ENCODE results near the gene LSM11.

Gene LSM11

DNA sequence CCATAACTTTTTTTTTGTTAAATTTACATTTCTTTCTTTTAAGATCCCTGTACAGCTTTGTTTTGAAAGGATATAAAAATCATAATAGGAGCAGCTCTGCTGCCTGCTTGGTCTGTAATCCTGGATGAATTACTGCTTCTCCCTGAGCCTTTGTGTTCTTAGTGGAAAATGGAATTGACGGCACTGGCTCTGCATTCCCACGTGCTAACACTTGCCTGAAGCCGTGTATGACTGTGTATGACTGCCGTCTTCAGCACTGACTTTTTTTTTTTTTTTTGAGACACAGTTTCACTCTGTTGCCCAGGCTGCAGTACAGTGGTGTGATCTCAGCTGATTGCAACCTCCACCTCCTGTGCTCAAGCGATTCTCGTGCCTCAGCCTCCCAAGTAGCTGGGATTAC, 7.5 kb upstream of the LSM11 start:
- no peak for DNase-seq

DNA sequence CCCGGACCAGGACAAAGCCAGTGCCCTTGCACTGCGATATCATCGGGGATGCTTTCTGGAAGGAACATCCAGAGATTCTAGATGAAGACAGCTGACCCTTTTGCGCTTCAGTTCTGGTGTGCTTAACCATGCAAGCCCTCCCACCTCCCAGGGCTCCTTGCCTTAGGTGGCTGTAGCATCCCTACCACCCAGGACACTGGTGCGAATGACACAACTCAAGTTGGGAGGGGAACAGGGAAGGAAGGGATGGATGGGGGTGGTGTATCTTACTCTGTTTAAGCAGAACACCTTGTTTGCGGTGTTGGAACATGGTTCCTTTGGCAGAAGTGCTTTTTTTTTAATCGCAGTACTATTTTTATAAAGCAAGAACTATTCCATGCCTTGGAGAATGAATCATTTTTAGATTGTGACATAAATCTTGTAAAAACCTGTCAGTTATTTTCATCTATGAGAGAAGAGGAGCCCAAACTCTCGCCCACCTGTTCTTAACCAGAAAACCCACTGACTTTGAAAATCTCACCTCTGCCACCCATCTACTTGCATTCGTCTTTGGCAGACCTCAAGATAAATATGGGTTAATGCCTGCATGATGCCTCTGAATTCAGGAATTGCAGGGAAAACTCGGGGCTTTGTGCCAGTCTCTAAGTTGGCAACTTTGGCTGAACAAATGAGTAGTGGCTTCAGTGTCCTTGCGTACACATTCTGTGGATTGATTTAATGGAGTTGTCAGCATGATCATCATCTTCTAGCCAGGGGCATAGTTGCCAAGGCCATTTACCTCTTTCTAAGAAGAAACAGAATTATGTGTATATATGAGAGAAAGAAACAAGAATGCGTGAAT, 3.9 kb upstream of the LSM11 start:
- DNase-seq, result no peak

DNA sequence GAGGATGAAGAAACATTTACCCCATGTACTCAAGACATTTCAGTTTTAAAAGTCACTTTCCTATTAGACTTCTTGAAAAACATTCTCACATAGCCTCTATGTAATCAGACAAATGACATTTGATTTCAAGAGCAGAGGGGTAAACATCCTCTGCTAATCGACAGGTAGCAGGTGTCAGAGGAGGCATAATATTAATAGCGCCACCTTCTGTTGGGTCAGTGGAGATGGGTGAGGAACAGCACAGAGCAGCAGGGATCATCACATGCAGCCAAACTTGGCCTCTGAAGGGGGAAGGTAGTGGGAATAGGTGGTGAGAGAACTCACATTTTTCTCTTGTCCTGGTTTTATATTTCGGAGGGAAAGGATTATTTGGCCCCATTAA, 3.3 kb upstream of the LSM11 start:
- DNase-seq, result no peak

DNA sequence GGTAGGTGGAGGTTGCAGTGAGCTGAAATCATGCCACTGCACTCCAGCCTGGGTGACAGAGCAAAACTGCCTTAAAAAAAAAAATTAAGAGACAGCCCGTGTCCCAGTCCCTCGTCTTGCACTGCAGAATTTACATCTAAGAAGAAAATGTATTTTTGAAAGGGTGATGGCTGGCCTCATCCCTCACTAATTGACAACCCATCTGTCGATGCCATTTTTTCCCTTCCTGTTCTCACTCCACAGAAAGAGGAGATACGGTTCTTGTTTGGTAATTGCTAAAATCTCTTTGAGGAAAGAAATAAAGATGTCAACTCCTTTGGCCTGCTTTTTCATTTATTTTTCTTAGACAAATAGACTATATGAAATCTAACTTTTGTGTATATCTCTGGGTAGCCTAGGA, 2.4 kb upstream of the LSM11 start:
- DNase-seq, result no peak

DNA sequence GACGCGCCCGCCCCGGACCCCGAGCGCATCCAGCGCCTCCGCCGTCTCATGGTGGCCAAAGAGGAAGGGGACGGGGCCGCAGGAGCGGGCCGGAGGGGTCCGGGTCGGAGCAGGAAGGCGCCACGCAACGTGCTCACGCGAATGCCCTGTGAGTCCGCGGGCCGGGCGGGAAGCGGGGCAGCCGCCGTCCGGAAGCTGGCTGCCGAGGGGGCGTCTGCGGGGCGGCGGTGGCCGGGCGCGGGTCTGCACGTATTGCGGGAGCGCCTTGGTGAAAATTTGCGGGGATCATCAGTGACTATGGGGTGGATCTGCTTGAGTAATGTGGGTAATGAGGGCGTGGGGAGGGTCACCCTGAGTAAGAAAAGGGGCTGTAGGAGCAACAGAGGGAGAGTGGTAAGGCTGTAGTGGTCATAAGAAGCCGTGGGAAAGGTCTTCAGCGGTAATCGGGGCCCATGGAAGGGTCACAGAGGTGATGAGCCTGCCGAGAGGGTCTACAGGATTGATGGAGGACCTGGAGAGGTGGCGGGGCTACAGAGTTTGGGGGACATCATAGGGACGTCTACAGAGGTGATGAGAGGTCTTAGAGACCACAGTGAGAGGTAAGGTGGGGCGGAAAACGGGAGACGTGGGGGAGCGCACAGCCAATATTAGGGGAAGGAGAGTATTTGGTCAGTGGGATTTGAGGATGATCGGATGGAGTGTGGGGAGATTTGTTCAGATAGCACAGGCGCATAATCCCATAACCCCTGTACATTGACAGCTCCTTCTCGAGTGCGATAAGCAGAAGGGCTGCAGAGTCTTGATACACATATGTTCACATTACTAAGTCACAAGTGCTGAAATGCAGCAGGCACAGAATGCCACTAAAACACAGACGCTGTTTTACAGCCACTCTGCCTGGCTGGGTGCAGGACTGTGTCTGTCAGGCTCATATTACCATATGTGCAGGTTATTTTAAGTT, 819 bp downstream of the LSM11 start:
- DNase-seq, result peak; percentile 40

DNA sequence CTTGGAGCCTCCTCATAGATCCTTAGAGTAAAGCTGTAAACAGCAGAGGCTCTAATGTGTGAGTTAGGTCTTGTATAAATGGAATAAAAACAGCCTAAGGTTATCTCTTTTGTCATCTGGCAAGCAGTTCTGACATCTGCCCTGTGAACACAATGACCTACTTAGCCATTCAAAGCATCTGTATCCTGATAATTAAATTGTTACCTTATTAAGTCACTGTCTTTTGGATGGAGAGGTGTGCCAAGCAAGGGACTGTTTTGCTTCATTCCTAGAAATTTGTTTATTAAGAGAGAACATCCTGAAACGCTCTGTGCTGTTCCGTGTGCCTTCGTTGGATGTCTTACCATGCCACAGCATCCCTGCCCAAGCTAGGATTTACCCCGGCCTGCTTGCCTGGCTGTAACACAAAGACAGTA, 1.5 kb downstream of the LSM11 start:
- DNase-seq, result no peak

DNA sequence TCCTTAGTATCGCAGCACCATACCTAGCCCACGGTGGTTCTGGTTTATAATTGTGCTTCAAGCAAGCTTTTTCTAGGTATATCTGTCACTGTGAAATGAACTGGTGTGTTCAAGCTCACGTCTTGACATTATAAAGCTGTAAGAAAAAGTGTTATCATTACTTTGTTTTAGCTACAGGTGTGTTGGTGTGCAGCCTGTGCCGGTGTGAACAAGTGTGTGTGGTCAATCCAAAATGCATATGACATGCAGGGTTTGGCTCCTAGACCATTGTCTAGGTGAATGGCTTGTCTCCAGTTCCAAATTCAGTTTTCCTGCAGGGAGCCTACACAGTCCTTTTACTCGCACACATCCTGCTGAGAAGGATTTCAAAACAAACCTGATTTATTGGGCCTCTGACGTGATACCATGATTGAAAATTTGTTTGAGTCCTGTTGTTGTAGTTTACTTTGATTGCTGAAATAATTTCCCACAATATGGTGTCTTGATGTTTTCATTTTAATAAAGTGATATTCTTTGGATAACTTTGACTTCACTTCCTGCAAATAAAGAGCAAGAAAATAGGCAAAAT, 3.7 kb downstream of the LSM11 start:
- no peak for DNase-seq

DNA sequence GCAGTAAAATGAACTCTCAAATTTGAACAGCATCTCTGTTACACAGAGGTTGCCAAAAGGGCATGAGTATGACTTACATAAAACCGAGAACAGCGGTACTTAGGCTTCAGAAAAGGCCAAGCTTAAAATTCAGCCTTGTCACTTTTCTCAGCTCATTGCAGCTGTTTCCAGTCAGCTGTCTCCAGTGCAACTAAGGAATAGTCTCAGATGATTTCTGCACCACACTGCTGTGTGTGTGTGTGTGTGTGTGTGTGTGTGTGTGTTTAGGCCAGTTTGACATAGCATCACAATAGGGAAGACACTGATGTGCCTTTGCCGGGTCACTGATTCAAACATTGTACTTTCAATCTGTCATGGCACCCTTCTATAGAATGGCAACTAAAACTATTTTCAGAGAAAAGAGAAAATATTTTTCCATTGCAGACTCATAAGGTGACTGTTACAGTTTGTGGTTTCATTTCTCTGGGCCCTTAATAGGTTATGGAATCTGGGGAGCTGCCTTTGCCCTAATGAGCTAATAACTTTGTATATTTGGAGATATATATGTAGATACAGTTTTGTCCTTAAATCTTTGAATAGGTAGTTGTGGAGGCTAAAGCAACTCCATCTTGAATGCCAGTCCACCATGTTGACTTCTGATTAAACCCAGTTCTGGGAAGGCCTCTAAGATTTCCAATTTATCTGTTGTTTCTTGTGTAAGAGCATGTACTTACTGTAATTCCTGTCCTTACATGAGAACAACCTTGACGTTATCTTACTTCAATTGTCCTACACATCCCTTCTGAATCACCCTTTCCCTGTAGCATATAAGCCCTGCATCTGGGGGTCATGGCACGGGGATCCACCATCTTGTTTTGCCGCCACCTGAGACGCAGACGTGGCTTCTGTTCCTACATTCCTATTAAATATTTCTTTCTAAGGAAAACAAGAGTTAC, 4.5 kb downstream of the LSM11 start:
- DNase-seq, result no peak

DNA sequence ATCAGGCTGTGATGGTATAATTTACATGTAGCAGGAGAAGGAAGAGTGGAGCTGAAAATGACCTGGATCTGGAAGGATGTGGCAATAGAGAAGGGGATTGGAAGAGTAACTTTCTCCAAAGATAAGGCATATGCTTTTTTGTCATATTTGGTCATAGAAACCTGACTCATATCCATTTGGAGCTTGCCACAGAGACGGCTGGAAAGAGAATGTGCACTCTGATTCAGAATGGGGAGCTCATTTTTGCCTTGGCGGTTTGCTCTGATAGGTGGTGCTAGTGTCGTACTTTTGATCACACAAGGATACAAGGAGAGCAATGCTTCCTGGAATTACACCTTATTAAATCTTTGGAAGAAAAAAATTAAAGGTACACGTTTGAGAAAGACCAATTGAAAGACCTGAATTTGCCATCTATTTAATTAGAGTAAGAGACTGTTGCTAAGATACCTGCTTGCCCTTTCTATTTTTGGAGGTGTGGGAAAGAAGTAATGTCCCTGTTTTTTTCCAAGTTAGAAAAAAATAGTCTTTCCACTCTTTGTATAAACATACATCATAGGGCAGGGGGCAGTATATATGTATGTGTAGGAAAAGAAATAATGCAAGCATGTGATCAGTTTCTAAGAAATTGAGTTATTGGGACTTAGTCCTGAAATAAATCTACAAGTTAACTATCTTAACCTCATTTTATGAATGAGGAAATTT, 5.4 kb downstream of the LSM11 start:
- DNase-seq, result no peak

DNA sequence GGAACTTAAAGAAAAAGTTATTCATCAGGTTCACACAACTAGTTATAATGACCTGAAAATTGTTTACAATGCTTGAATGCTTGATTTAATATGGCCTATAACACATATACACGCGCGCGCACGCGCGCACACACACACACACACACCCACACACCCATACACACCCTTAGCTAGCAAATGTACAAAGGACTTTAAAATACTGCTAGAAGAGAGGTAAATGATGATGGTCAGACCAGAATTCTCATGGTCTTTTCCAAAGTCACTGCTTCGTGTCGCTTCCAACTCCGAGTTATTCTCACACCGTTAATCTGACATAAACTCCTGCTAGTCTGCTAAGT, 5.9 kb downstream of the LSM11 start:
- DNase-seq, result no peak

DNA sequence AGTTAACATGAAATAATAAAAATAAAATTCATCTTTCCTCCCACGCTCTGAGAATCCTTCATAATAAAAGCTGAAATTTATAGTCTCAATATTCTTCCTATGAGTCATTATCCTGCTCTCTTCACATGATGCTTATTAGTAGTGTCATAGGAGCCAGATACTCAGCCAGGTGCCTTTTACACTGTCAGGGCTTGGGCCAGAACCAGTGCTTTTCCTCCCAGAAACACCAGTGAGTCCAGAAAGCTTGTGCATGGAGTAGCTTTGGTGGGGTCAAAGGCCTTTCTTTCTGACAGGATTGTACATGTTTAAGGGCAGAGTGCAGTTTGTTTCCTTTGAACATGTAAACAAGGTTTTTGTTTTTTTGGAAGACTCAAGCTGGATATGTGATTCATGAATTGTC, 6.8 kb downstream of the LSM11 start:
- no peak for DNase-seq

DNA sequence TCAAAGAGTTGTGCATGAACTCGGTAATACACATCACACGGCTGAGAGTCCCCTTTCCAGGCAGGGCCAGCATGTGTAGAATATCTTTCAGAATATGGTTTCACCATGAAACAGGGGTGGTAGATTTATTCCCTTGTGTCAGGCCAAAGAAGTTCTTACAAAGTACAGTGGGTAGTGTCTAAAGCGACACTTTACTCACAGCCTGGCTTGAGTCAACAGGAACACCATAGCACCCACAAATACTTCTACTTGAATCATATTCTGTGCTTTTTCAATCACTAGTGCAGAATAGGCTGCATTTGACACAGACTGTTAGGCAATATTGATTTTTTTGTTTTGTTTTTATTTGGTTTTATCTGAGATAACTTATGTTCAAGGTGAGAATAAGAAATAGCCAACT, 12.6 kb downstream of the LSM11 start:
- no peak for DNase-seq

DNA sequence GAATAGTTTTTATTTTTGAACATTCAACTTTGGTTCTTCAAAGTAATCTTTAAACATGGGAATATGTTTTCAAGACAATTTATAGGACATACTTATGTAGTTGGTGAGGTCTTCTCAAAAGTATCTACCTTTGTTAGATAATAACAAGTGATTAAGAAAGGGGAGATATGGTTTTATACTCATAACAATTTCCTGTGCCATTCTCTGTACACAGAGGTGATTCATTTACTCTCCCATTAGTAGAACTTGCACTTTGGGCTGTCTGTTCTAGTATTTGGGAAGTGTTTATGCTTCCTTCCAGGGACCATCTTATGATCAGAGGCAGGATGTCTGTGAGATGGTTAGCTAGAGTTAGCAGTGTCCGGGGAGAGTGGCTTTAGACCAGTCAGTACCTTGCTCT, 15.2 kb downstream of the LSM11 start:
- DNase-seq, result no peak

DNA sequence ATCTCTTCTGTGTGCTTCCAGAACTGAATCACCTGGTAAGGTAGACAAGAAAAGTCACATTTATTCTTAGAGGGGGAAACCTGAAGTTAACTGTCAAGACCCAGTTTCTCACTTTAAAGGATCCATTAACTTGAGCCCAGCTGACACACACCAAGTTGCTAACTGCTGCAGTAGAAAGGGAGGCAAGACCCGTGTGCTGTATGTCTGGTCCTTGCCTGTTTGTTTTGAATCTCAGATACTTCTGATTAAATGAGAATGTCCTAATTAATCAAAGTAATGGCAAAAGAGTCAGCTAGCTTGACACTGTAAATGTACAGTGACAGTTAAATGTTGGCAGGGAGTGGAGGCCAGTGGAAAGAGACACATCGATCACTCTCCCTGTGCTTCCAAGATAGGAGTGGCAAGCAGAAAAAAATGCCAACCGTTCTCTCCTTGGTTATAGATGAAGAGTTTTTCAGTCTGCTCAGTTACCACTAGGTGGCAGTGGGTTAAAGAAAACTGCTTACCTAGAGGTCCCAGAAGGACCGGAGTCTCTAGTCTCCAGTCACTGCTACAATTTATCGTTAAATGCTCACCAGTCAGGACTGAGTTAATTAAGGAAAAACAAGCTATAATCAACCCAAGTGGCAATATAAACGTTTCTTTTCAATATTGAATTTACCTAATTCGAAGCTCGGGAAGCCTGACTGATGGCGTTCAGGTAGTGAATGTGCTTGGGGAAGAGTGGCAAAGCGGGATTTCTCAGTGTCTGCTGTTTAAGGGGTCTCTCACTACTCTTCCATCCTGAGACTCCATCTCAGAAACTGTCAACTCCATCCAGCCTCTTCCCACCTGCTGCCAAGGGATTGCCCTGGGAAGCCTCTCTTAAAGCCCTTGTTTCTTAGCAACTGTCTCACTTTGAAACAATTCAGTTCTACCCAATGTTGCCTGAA, 18.4 kb downstream of the LSM11 start:
- peak; percentile 27 for DNase-seq

DNA sequence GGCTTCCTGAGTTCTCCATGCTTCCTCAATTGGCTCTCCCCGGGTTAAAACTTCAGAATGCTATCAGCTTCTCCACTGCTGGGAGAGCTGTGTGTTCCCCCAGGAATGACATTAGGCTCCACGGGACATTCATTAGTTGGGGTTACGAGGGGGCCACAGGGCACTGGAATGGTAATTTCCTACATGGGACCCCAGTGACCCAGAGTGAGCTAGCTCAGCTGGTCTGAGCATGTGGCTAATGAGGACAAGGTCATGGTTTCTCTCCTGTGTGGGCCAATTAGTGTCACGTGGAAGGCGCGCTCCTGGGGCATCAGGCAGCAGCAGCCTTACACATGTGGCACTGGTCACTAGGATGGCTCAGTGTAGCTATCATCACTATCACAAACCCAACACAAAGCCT, 21.0 kb downstream of the LSM11 start:
- no peak for DNase-seq

DNA sequence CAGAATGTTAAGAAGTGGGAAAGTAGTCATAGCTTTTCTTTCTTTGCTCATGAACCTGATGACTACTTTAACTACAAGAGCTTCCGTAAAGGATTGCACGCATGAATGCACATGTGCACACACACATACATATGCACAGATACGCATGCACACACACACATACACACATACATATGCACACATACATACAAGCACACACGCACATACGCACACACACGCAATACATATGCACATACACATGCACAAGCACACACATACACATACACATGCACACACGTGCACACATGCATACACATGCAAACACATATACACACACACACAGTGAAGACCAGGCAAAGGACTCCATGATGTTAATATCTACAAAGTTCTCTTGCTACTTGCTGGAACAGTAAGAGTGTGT, 22.9 kb downstream of the LSM11 start:
- no peak for DNase-seq

DNA sequence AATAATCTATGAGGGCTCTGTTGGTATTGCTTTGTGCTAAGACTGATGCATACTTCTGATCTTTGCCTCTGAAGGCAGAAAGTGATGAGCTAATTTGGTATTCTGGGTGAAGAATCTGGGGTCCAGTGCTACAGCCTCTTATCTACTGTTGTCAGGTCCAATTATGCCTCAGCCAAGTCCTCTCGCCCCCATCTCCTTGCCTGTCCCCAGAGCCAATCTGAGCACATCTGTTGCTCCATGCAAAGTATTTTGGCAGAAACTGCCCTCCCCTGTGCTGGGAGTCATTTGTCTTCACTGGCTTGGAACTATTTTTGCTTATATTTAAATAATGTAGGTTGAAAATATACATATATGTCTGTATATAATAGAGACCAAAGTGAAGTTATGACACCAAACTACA, 23.4 kb downstream of the LSM11 start:
- DNase-seq, result no peak

DNA sequence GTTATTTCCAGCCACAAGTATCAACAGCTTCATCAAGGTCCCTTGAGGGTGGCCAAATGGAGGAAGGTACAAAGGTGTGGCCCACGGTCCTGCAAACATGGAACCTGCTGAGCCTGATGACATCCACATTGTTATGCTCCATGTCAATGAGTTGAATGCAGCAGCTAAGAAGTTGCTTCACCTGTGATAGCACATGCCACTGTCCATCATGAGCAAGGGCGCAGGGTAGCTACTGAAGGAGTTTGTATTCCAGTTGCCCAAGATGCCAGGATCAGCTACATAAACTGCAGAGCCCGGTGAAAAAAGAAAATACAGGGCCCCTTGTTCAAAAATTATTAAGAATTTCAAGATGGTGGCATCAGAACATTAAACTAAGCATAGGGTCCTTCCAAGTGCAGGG, 24.2 kb downstream of the LSM11 start:
- no peak for DNase-seq

DNA sequence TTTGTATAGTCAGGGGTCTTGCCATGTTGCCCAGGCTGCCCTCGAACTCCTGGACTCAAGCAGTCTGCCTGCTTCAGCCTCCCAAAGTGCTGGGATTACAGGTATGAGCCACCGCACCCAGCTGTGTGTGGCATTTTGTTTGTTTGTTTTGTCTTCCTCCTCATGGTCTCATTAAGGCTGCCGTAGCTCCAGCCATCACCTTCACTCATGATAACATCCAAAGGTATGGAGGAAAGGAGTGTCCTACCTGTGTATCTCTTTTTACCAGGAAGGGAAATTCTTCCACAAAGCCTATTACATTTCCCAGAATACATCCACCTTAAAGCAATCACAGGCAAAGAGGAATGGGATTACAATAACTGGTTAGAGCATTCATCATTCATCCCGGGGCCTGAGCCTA, 27.2 kb downstream of the LSM11 start:
- DNase-seq, result no peak

DNA sequence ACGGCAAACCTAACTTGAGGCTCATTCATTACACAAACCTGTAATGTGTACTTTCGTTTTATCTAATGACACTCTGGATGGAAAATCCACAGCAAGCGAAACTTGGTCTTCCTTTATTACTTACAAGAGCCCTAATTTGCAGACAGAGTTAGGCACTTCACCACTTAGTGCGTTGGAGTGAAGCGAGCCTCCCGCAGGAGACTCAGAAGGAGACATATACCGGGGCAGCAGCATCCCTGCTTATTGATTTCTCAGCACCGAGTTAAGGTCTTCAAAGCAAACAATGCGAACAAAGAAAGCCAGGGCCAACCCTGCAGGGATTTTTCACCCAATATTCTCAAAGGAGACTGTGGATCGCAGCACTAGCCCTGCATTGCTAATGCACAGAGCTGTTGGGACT, 28.6 kb downstream of the LSM11 start:
- DNase-seq, result no peak
